HG03558 (cell line): ENCODE measurements around the gene TMC7.

Source experiments
- ATAC-seq: cut with Tn5 transposase; IDR thresholded peaks from one replicate; pipeline ENCODE4 v1.9.1; 2021; ENCODE audit warnings: moderate number of reproducible peaks; ENCODE audit not compliant: unreplicated experiment; ENCODE audit errors: extremely low read depth

Gene TMC7

DNA sequence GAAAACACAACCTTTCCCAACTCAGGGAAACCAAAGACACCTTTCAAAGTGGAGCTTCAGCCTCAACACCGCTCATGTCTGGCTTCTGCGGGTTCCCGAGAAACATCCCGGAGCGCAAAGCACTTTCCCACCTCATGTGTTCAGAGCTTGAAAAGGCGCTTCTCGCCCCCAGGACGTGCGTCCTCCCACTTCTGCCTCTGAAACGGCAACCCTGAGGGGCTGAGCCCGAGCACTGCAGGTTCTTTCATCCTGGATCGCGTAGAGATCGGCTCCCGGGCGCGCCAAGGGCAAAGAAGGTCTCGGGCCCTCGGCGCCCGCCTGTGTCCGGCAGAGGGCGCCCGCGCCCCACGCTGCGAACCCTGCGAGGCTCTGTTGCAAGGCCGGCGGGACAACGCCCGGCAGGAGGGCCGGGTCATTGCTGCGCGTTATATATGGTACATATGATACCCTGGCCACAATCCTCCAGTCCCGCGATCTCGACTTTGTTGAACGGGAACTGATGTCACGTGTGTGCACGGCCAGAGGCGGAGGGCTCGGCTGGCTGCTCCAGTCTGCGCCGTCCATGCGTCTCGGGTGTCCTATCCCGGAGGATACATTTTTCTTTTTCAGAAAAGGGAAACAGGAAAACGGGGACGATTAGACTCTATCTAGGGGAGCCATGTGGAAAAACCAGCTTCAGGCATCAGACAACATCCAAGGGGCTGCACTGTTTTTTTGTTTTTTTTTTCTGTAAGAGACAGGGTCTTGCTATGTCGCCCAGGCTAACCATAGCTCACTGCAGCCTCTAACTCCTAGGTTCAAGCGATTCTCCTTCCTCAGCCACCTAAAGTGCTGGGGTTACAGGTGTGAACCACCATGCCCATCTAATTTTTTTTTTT lies 102.8 kb downstream of the TMC7 start:
- ATAC-seq: no peak

DNA sequence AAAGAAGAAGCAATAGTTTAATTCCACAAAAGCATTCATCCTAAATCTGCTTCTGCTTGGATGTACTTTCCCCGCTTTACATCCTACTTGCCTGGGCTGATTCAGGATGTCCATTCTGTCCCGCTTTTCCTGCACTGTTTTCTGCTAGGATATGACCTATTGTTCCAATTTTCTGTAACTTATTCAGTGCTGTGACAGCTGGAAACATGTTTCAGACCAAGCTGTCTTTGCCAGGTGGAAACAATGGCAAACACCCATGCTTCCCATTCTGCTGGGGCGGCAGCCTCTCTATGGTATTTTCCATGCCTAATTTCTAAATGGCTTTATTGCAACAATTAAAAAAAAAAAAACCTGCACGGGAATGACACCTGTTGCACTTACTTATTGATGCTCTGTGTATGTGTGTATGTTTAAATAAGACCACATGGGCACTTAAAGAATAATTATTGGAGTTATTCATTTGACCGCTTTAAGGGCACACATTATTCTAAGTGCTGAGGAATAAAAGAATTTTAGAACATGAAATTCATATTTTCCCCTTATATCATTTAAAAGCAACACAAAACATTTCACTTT lies 104.7 kb downstream of the TMC7 start:
- no peak for ATAC-seq

DNA sequence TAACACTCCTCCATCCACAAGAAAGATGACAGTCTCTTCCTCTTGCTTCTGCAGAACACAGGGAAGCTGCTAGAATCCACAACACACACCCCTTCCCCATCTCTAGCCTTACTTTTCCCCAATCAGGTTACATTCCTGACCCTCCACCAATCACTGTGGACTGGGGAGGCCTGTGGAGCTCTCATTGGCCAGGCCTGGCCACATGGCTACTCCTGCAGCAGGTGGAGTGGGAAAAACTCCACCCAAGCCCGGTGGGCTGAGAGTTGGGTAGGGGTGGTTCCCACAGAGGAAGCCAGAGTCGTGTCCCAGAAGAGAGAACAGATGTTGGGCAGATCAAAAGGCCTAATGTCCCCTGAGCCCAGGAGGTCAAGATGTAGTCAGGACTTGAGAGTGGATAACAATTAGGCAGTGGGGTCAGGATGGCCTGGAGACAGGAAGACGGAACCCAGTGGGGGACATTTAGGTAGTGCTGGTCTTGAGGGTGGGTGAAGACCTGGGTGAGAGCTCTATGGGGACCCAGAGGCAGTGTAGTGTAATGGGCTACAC lies 105.7 kb downstream of the TMC7 start:
- ATAC-seq: no peak

DNA sequence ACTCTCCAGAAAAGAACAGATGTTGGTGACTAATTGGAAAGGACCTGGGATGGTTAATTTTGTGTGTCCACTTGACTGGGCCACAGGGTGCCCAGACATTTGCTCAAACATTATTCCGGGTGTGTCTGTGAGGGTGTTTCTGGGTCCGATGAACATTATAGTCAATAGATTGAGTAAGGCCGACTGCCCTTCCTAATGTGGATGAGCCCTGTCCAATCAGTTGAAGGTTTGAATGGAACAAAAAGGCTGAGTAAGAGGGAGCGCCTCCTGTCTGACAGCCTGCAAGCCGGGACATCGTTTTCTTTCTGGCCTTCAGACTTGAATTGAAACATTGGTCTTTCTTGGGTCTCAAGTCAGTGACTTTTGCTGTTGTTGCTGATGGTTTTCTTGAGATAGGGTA lies 107.2 kb downstream of the TMC7 start:
- no peak for ATAC-seq

DNA sequence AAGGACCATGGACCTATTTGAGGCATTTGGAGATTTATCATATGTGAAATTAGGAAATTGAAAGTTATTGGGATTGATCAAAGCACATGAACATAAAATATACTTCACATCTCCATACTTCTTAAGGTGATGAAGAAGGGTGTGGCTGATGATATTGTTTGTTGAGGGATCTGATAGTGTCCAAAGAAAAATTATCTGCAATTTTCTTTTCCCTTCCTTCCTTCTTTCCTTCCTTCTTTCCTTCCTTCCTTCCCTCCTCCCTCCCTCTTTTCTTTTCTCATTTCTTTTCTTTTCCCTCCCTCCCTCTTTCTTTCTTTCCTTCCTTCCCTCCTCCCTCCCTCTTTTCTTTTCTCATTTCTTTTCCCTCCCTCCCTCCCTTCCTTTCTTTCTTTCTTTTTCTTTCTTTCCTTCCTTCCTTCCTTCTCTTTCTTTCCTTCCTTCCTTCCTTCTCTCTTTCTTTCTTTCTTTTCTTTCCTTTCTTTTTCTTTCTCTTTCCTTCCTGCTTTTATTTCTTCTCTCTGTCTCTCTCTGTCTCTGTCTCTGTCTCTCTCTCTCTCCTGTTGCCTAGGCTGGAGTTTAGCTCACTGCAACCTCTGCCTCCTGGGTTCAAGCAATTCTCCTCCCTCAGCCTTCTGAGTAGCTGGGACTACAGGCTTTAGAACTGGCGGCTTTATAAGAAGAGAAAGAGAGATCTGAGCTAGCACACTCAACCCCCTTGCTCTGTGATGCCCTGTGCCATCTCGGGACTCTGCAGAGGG lies 109.1 kb downstream of the TMC7 start:
- no peak for ATAC-seq

DNA sequence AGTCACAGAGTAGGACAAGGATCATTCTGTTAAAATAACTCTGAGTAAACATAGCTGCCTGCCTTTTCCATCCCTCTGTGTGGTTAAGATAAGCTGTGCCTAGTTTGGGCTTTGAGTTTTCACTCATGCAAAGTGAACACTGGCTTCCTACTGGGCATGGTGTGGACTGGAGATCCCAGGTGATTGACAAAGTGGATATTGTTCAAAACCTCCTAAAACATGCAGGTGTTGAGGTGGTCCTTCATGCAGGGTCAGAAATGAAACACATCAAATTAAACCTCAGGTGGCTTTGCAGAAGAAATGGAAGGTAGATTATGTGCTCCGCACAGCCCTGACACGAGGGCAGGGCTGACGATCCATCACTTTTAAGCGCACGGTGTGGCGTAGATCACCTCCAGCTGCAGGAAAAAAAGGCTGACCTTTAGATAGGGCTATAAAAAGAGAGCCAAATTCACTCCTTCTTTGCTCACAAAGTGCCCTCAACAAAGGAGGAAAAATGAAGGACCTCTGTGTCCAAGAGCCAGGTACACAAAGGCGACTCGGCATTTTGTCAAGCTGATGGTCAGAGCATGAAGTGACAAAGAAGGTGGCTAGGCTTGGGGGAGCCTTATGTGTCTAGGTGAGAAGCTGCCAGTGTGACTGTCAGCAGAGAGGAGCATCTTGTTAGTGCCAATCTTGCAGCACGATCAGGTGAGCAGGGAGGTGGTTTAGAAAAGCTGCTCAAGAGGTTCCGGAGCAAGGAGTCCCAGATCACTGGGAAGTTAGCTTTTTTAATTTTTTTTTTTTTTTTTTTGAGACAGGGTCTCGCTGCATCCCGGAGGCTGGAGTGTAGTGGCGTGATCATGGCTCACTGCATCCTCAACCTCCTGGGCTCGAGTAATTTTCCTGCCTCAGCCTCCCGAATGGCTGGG lies 110.2 kb downstream of the TMC7 start:
- no peak for ATAC-seq

DNA sequence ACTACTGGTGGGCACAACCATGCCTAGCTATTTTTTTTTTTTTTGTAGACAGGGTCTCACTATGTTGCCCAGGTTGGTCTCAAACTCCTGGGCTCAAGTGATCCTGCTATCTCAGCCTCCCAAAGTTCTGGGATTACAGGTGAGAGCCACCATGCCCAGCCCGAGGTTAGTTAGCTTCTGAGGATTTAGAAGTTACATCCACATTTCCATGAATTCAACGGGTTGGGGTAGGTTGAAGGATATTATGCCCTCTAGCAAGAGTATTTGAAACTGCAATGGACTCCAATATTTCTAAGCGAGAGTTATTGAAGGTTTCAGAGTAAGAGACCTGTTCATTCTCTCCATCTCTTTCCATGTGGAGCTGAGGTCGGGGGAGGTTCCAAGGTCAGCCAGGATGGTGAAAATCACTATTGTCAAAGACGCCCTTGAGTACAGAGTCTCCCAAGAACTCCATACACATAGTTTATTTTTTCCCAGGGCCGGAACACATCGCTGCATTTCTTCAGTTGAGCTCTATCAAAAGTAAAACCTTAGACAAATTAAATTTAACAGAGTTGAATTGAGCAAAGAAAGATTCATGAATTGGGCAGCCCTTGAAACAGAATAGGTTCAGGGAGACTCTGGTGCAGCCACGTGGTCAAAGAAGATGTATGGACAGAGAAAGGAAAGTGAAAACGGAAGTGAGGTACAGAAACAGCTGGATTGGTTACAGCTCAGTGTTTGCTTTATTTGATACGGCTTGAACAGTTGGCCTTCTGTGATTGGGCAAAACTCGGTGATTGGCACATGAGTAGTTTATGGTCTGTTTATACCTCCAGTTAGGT lies 111.0 kb downstream of the TMC7 start:
- no peak for ATAC-seq

DNA sequence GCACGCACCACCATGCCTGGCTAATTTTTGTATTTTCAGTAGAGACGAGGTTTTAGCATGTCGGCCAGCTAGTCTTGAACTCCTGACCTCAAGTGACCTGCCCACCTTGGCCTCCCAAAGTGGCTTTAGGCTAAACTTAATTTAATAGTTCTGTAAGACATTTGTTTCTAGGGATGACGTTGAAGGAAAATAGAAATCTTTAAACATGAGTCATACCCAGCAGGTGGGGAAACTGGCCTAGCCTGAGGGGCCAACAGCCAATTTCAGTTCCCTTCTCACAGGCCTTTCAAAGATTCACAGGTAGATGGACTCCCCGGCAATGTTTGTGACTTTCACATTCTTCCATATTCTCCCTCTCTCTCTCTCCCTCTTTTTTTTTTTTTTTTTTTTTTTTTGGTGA lies 111.9 kb downstream of the TMC7 start:
- no peak for ATAC-seq

DNA sequence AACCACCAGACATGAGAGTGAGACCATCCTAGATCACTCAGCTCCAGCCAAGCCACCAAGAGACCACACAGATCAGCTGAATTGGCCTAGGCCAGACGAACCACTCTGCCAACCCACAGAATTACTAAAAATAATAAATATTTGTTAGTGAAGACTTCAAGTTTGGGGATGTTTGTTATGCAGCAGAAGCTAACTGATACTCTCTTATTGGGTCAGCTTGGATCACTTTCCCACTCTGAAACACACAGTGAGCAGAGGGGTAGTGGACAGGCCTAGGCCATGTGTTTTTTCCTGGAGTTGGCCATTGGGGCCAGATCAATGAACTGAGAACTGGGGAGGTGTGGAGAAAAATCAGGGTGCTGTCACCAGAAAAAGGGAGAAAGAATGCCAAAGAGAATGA lies 114.4 kb downstream of the TMC7 start:
- ATAC-seq: no peak

DNA sequence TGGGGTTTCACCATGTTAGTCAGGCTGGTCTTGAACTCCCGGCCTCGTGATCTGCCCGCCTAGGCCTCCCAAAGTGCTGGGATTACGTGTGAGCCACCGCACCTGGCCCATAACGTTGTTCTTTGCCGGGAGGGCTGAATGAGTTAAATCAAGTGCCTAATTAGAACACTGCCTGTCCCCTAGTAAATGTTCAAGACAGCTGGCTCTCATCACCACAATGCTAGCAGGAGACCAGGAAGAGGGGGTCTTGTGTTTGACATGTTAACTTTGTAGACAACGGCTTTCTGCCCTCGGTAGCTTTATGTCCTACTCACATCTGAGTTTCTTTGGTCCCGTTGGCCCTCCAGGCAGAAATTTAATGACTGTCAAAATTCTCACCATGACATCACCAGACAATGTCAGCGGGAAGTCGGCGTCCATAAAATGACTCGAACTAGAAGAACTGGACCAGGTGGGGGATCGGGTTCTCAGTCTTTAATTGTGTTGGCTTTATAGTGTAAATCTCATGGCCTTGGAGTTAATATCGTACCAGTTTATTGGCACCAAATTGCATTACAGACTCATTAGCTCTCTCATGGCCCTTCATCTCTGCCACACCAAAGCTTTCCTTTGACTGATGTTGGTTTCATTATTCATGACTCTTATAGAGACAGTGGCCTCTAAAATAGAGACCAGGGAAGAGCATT lies 118.6 kb downstream of the TMC7 start:
- ATAC-seq: no peak

DNA sequence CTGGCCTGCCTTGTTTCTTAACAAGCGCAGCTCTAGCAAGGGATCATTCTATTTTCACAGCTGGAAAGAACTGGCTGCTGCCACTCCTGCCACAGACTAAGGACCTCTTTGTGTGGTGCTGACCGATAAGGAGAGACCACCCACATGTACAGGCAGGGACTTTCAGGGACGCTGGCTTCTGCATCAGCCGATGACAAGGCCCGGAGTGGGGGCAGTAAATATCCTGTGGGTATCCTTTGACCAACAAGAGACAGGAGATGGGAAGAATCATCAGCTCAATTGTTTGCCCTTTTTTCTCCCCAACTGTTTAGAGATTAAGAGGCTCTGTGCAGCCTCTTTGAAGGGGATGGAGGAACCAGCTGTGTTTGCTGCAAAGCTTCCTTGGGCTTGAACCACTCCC lies 120.9 kb downstream of the TMC7 start:
- ATAC-seq: no peak

DNA sequence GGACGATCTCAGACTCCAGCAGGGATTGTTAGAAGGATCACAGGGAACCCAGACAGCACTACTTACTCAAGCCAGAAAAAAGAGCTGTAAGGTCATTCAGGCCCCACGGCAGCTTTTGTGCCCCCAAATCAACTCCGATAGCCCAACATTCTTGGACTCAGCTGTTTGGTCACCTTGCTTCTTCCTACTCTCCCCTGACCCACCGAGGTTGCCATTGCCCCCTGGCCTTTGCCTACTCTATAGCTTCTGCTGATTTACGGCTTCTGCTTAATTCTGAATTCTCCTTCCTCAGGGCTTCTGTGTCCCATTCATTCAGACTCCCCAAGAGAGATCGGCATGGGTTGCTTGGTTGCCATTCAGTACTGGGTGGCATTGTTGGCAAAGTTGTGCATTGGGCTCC lies 121.4 kb downstream of the TMC7 start:
- no peak for ATAC-seq

DNA sequence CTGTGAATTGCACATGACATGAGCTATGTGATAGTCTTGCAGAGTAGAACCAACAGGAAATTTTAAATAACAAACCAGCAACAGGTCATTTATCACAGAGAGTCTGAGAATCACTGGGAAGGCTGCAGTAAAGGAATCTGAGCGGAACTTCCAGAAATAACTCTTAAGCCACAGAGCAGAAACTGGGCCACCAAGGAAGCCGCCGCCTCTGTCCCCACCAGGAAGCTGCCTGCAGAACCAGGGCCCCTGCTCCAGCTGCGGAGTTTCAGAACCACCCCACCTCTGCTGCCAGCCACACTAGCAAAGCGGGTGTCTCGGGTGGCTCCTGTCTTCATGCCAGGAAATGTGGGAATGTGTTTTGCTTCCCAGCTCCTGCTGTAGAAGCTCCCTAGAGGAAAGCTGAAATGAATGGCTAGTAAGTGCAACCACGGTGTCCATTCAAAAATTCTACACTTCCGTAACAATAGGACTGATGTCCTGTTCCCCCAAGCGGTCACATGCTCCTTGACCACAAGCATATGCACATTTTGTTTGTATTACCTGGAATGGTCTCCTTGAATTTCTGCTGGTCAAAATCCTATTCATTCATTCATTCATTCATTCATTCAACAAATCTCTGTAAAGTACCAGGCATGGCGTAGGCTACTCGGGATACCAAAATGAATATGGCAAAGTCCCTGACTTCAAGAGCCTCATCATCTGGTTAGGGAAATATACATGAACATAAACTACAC lies 122.3 kb downstream of the TMC7 start:
- ATAC-seq: no peak

DNA sequence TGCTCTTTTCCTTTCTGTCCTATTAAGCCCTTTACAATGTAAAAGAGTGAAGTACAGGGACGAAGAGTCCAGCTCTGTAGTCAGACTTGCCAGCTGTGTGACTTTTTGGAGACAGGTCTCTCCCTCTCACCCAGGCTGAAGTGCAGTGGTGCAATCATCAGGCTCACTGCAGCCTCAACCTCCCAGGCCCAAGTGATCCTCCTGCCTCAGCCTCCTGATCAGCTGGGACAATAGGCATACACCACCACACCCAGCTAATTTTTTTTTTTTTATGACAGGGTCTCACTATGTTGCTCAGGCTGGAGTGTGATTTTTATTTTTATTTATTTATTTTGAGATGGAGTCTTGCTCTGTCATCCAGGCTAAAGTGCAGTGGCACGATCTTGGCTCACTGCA lies 122.9 kb downstream of the TMC7 start:
- ATAC-seq: no peak

DNA sequence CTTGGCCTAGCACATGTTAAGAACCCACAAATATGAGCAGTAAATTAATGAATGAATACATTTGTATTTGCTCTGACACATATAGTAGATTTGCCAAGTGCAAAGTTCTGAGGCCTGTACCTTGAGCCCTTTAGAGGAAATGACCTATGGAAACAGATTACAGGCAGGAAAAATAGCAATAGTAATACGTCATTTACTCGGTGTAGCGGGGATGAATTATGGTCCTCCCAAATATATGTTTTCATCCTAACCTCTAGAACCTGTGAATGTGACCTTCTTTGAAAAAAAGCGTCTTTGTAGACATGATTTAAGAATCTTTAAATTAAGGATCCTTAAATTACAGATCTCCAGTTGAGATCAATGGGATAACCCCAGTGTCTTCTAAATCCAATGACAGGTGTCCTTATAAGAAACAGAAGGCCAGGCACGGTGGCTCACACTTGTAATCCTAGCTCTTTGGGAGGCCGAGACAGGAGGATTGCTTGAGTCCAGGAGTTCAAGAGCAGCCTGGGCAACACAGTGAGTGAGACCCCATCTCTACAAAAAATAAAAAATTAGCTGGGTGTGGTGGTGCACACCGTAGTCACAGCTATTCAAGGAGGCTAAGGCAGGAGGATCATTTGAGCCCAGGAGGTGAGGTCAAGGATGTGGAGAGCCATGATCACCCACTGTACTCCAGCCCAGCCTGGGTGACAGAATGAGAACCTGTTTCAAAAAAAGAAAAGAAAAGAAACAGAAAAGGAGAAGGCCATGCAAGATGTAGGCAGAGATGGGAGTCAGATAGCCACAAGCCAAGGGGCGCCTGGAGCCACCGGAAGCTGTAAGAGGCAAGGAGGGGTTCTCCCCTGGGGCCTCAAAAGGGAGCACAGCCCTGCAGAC lies 124.9 kb downstream of the TMC7 start:
- ATAC-seq: no peak

DNA sequence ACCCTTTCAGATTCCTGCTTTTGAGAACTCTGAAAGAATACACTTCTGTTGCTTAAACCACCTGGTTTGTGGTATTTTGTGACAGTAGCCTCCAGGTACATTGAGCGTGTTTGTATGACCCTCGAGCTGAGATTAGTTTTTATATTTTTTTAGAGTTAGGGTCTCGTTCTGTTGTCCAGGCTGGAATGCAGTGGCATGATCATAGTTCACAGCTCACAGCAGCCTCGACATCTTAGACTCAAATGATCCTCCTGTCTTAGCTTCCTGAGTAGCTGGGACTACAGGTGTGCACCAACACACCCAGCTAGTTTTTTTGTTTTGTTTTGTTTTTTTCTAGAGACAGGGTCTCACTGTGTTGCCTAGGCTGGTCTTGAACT lies 125.5 kb downstream of the TMC7 start:
- ATAC-seq: no peak
